NCI-H2227 (cell line): ENCODE measurements around the gene ITGAE.
"Not testable (repeated sequence)": the region's sequence is repeated elsewhere in the genome, so short reads cannot be mapped to it uniquely, and the experiment has no call there.

Source experiments
- DNase-seq: peaks from one replicate; lab custom pipeline; 2025; ENCODE audit not compliant: unreplicated experiment; lab: John Stamatoyannopoulos, UW

ITGAE gene

DNA sequence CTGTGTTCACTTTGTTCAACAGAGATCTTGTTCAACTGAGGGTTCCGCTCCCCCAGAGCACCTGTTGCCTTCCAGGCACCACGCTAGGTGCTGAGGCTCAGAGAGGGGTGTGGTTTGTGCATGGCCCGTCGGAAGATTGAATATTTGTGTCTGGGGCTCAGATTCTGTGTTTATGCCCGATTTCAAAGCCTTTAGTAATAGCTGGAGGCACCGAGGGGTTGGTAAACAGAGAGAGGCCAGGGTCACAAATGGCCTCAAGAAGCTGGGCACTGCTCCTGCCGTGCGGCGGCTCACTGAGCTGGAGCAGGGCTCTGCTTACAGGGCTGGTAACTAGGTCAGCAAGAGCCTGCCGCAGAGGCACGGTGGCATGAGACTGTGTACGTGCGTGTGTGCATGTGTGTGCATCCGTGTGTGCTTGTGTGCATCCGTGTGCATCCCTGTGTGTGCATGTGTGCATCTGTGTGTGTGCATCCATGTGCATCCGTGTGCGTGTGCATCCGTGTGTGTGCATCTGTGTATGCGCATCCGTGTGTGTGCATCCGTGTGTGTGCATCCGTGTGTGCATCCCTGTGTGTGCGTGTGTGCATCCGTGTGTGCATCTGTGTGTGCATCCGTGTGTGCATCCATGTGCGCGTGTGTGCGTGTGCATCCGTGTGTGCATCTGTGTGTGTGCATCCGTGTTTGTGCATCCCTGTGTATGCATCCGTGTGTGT, 5.4 kb downstream of the ITGAE start:
- DNase-seq: no peak

DNA sequence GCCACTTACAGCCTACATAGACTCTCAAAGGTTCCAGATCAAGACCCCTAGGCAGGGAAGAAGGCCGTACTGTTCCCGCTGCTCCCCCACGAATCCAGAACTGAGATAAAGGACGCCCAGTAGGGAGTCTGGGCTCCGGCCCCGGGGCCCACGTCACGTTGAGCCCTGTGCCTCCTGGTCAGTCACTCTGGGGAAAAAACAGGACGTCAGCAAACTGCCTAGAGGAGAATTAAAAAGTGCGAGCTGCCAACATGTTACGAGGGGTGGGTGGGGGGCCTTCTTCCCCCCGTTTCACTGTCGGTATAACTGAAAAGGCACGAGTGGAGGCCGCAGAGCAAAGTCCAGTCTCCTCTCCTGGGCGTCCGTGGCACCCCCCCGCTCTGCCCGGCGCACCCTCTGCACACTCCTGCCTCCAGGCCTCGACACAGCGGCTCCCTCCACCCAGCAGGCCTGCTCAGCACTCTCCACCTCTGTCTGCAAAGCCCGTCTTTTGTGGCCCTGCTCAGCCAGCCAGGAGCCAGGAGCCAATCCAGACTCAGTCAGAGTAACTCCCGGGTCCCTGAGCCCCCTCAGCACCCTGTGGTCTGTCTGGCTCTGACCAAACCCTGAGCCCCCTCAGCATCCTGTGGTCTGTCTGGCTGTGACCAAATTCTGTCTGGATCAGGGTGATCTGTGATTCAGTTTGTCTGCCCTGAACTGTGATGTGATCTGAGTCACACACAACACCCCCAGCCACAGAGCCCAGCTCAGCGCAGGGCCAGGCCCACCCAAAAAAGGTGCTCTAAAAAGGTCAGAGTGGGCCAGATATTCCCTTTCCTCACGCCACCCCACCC, 6.2 kb downstream of the ITGAE start:
- no peak for DNase-seq

DNA sequence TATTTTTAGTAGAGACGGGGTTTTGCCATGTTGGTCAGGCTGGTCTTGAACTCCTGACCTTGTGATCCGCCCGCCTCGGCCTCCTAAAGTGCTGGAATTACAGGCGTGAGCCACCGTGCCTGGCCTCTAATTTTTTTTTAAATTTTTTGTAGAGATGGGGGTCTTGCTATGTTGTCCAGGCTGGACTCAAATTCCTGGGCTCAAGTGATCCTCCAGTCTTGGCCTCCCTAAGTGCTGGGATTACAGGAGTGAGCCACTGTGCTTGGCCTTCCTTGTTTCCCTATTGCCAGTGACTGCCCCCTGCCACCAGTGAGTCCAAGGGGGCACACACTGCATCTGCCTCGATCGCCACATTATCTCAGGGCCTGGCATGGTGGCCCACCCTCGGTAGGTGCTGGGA, 6.8 kb downstream of the ITGAE start:
- not testable (repeated sequence) for DNase-seq

DNA sequence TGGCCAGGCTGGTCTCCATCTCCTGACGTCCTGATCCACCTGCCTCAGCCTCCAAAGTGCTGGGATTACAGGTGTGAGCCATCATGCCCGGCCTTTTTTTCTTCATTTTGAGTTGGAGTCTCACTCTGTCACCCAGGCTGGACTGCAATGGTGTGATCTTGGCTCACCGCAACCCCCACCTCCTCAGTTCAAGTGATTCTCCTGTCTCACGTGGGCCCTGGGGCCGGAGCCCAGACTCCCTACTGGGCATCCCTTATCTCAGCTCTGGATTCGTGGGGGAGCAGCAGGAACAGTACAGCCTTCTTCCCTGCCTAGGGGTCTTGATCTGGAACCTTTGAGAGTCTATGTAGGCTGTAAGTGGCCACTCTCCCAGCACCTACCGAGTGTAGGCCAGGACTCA, 7.7 kb downstream of the ITGAE start:
- not testable (repeated sequence) for DNase-seq

DNA sequence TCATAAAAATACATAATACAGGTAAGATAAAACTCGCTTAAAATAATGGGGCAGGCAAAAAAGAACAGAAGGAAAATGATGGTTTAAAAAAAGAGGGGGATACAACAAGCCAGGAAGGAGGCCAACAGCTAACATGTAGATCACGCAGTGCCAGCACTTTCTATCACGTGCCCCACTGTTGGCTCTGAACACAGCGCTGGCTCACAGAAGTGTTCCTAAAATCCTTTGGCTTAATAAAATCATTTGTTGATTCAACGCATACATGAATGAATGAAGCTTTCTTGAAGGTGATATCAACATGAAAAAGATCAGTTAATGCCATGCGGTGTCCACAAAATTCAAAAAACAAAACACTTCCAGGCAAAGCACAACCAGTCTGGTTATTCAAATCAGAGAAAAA, 8.5 kb downstream of the ITGAE start:
- DNase-seq: no peak

DNA sequence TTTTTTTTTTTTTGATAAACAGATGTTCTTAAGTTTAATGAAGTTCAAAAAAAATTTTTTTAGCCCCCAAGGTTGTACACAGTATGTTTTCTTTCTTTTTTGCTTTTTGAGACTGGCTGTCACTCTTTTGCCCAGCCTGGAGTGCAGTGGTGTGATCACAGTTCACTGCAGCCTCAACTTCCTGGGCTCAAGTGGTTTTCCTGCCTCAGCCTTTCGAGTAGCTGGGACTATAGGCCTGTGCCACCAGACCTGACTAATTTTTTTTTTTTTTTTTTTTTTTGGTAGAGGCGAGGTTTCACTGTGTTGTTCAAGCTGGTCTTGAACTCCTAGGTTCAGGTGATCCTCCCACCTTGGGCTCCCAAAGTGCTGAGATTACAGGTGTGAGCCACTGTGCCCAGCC, 12.8 kb downstream of the ITGAE start:
- DNase-seq: no peak

DNA sequence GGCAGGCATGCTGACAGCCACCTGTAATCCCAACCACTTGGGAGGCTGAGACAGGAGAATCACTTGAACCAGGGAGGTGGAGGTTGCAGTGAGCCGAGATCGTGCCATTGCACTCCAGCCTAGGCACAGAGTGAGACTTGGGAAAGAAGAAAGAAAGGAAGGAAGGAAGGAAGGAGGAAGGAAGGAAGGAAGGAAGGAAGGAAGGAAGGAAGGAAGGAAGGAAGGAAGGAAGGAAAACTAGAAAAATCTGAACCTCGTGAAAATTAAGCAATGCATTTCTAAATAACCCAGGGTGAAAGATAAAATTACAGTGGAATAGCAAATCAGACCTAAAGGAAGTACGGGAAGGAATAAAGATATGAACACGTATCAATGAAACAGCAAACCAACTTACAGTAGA, 15.7 kb downstream of the ITGAE start:
- DNase-seq: not testable (repeated sequence)

DNA sequence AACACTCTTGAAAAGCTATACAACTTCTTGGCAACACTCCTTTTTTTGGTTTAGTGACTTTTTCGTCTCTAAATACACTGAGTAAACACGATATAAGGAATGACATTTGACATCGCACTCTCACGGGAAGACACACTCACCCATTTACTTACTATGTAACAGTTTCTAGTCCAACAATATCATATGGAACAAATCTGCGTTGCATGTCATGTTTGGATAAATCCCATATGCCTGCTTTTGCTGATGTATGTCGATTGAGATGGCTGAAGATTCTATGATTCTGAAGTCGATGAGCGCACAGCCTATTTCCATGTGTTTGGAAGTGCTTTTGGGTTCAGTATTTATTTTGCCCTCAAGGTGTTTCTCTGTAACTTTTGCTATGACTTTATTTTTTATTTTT, 18.2 kb downstream of the ITGAE start:
- no peak for DNase-seq

DNA sequence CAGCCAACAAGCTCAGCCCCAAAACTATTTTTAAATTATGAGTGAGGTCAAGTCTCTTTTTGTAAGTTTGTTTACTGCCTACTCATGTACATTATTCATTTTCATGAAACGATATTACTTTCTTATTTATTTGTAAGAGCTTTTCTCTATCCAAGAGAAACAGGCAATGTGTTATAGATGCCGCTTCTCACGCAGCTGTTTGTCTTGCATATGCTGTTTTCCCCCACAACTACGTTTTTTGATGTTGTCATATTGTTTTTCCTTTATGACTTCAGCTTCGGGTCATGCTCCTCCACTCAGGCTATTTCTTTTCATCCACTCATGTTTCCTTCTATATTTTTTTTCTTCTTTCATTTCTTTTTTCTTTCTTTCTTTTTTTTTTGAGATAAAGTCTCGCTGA, 20.0 kb downstream of the ITGAE start:
- no peak for DNase-seq

DNA sequence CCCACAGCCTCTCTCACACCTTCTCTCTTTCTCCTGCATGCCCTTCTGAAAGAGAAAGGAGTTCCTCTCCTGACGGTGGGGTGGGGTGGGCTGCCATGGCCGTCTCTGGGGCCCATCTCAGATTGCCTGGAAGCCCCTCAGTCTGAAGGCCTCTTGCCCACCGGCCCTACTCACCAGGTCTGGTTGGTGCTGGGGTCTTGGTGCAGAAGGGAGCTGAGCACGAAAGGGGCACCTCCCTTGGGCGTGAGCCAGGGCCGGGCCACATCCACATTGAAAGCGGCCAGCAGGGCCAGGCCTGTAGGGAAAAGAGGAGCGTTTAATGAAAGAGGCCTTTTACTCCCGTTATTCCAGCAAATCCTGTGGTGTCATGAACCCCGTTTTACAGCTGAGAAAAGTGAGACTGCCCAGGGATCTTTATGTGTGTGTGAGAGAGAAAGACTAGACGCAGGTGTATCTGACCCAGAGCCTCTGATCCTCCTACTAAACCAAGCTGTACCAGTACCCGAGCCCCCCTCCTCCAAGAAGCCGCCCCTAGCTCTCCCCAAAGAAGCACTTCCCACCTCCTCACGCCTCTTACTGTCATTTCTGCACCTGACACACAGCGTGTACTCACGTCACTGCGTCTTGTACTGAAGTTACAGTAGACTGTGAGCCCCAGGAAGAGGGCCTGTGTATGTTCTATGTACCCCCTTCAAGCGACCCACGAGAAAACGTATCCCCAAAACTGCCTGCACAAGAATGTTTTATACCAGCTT, 23.4 kb downstream of the ITGAE start:
- DNase-seq: no peak

DNA sequence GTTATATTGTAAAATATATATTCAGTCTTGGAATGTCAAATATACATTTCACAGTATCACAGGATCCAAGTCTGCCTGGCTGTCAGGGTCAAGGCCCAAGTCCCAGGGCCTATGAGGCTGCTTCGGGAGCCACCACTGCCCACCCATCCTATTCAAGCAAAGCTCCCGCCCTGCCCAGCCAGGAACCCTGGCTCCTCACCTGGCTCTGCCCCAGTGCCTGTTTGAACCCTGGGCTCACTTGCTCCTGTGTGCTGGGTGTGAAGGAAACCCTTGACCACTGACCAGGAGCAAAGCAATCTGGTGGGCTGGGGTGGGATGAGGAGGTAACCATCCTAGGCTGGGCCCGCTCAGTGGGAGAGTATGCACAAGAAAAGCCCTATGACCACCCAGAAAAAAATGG, 27.0 kb downstream of the ITGAE start:
- no peak for DNase-seq

DNA sequence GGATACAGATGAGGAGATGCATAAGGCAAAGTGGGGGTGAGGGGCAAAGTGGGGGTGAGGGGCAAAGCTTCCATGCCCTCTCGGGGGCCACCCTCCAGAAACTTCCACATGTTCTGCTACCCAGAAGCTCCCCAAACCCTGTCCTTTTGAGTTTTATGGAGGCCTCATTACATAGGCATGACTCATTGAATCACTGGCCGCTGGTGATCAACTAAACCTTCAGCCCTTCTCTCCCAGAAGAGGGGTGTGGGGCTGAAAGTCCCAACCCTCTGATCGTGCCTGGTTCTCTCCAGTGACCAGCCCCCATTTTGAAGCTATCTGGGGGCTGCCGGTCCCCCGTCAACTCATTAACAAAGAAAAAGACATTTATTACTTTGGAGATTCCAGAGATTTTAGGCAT, 27.5 kb downstream of the ITGAE start:
- no peak for DNase-seq

DNA sequence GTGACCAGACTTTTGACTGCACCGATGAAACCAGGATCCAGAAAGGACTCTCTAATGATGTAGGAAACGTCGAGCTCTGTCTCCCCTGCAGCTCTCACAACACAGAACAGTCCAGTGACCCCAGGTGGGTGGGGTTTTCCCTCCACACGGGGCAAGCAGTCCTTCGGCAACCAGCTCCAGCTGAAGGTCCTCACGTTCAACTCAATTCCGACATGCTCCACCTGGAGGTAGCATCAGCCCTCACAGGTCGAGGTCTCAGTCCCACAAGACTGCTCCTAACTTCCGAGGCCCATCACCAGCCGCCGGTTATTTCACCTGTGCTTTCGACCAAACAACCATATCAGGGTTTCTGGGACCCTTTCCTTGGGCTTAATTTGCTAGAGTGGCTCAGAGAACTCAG, 28.2 kb downstream of the ITGAE start:
- no peak for DNase-seq

DNA sequence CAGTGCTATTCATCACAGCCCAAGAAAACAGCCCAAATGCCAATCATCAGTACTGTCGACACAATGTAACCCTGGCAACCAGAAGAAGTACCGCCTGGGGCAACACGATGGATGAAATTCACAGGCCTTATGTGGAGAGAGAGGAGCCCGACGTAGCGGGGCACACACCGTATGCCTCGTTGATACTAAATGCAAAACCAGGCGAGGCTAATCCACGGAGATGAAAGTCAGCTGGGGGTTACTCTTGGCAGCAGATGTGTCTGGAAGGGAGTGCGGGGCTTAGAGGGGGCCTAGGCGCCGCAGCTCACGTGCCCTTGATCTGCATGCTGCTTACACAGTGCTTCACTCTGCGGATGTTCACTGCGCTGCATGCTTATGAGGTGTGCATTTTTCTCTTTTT, 29.8 kb downstream of the ITGAE start:
- DNase-seq: no peak

DNA sequence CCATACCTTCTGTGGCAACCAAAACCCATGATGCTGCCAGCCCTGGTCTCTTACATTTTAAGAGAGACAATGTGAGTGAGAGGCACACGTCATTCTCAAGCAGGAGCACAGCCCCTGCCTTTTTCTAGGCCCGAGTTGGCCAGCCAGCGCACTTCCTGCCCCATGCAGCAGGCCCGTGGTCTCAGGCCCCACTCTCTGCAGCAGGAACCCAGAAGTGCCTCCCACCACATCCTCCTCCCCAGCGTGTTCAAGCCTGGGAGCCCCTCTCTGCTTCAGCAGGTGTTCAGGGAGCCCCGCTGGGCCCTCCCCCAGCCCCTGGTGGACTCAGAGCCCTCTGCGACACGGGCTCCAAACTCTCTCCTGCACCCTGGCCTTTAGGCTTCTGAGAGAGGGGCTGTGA, 30.5 kb downstream of the ITGAE start:
- no peak for DNase-seq

DNA sequence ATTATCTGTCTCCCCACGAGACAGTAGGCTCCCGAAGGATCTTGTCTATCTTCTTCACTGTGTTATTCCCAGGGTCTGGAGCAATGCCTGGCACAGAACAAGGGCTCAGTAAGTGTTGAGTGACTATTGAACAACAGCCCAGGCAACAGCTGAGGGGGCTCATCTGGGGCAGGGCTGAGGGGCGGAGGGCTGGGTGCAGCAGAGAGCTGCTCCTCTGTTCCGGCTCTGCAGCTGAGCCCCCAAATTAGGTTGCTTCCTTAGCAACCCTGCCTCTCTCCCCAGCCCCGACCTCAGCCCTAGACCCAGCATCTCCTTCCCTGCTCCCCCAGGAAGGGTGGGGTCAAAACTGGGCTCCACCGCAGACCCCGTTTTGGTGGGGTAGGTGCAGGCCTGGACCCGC, 32.2 kb downstream of the ITGAE start:
- DNase-seq: no peak

DNA sequence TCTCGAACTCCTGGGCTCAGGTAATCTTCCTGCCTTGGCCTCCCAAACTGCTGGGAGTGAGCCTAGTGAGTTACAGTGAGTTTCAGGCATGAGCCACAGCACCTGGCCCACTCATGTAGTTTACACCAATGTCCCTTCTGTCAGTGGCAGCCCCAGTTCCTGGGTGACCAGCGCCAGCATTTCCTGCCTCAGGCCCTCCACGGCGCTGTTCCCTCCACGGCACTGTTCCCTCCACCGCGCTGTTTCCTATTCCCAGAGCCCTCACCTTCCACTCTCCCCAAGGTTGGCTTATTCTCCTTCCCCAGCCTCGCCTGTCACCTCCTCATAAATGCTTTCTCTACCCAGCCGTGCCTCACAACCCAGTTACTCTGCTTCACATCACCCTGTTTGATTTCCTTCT, 32.6 kb downstream of the ITGAE start:
- DNase-seq: no peak

DNA sequence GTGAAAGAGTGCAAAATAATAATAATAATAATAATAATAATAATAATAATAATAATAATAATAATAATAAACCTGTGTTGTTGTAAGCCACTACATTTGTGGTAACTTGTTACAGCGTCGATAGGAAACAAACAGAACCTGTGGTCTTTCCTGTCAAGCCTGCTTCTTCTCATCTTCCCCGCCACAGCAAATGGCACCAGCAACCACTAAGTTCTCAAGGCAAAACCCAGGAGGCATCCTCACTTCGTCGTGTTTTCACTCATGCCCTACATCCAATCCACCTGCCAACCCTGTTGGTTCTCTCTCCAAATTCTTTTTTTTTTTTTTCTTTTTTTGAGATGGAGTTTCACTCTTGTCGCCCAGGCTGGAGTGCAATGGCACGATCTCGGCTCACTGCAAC, 34.2 kb downstream of the ITGAE start:
- no peak for DNase-seq

DNA sequence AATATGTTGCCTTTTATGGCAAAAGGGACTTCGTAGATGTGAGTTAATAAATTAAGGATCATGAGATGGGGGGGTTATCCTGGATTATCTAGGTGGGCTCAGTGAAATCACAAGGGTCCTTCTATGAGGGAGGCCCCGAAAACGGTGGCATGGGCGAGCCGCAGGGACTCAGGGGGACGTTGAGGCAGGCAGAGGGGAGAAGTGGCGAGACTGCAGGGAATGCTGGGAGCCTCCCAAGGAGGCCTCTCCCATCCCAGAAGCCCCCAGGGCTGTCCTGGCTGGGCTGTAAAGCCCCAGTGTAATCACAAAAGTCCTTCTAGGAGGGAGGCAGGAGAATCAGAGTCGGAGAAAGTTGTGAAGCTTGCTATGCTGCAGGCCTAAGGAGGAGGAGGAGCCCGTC, 35.0 kb downstream of the ITGAE start:
- no peak for DNase-seq

DNA sequence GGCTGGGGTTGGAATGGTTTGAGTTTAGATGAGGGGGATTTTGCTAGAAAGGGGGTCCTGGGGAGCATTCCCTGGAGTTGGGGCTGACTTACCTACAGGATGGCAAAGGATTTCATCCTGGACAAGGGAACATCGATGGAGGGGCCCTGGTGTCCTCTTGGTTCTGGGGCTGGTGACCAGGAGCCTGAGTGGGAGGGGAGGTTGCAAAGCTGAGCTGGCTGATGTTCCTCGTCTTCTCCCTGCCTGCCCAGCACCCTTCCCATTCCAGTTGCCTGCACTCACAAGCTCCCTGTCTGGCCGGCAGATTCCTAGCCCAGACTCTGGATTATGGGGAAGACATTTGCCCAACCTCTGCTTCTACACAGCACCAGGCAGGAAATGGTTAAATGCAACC, 37.2 kb downstream of the ITGAE start:
- no peak for DNase-seq

DNA sequence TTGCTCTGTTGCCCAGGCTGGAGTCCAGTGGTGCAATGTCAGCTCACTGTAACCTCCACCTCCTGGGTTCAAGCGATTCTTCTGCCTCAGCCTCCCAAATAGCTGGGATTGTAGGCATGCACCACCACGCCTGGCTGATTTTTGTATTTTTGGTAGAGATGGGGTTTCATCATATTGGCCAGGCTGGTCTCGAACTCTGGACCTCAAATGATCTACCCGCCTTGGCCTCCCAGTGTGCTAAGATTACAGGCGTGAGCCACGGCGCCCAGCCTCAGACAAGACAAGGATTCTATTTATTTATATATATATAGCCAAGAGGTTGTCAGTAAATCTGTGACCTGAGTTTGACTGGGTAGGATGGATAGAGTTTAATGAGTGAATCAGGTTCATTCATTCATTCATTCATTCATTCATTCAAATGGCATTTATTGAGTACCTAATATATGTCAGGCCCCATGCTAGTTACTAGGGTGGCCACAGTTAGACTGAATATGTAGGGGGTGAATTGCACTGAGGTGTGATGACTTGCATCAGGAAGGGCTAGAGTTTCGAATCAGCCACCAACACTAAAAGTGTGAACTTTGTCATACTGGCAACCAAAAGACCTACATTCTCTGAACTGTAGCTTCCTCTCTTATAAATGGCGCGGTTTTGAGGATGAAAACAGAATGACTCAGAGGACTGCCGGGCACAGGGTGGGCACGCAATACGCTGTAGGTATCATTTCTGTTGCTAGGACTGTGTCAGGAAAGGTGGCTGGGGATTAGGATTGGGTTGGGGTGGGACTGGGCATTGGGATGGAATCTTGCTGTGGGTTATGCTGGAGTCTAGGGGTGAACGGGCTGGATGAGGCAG, 37.8 kb downstream of the ITGAE start:
- DNase-seq: no peak
